GM12892 (cell line): ENCODE data around the gene PKP4.

Experiments used
- POLR2A ChIP-seq: IDR thresholded peaks from 2 replicates; pipeline ENCODE4 v1.6.1; 2011; ENCODE audit warnings: low read depth, low read length, control low read depth
- POLR2AphosphoS5 ChIP-seq: IDR thresholded peaks from 2 replicates; pipeline ENCODE4 v1.6.1; 2011; ENCODE audit warnings: low read depth, low read length, control low read depth
- TAF1 ChIP-seq: IDR thresholded peaks from 2 replicates; pipeline ENCODE4 v1.6.1; 2011; ENCODE audit warnings: low read depth, mild to moderate bottlenecking, control low read depth, low read length, borderline replicate concordance

DNA sequence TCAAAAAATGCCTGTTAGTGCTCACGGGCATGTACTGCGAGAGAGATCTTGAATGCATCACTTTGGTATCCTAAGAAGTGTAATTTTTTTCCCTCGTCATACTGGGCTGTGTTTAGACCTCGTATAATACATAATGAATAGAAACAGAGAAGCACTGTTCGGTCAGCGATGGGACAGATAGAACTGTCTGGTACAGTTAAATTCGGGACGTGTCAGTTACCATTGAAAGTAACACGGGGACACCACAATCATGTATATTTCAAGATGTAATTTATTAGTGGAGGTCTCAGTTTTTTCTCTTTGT is 1.8 kb downstream of the PKP4 start:
- no peak for TF ChIP-seq POLR2A
- no peak for TF ChIP-seq POLR2AphosphoS5
- no peak for TF ChIP-seq TAF1
